ENCODE measurements around the gene ZSCAN9. TPM values are rescaled to one million over a fixed set of nuclear protein-coding genes. Genes with fewer than 3 reads are reported as not detected.

The ZSCAN9 gene
- 16.6 TPM for total RNA-seq

GRCh38 chr6:28225056-28225834 is at the start of gene ZSCAN9:
TSS of gene ZSCAN9 (plus strand) at chr6:28225275. CDS start at chr6:28227085, 1,810 bp downstream.

DNA sequence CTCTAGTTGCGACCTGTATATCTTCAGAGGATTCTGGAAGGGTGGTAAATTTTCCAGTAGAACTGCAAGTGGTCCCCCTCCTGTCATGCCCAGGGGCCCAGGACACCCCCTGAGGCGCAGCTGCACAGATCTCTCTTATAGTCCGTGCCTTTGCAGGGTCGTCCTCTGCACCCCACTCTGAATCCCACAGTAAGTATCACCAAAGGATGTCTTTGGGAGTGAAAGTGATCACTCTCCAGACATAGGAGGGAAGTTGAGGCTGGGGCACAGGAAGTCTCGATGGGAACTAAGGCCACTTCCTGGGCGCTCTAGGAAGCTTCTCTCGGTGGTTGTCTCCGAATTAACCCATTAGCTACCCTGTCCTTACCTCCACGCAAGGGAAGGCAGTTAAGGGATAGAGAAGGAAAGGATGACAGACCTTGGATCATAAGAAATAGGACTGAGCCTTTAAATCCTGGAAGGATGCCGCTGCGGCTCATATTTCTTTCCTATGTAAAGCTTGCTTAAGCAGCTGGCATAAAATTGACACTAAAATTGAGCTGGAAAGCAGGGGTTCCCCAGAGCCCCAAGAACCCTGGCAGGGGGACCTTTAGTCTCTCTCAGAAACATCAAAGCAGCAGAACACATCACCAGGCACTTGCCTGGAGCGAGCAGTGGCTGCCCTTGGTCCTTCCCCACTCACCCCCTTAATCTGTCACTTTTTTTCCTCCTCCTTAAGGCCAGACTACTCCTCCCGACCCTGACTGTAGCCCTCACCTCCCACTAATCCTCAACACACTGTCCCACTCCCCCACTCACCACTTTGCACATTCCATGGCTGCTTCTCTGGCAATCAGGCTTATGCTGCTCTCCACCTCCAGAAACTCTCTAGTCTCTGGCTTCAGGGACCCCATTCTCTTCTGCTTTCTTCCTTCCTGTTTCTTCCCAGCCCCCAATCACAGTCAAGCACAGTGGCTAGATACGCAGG is 27.2 kb downstream of the ZSCAN9 start, which contains the start of gene ZKSCAN4:
TSS of gene ZKSCAN4 (minus strand) at position 261 of the 967 bp plus-strand sequence. CDS start 289 bp downstream, outside the sequence.

GRCh38 chr6:28258877-28259777 is 34.1 kb downstream of the ZSCAN9 start, which contains the start of gene NKAPL:
TSS of gene NKAPL (plus strand) at chr6:28259297. CDS start at chr6:28259372, 75 bp downstream.

DNA sequence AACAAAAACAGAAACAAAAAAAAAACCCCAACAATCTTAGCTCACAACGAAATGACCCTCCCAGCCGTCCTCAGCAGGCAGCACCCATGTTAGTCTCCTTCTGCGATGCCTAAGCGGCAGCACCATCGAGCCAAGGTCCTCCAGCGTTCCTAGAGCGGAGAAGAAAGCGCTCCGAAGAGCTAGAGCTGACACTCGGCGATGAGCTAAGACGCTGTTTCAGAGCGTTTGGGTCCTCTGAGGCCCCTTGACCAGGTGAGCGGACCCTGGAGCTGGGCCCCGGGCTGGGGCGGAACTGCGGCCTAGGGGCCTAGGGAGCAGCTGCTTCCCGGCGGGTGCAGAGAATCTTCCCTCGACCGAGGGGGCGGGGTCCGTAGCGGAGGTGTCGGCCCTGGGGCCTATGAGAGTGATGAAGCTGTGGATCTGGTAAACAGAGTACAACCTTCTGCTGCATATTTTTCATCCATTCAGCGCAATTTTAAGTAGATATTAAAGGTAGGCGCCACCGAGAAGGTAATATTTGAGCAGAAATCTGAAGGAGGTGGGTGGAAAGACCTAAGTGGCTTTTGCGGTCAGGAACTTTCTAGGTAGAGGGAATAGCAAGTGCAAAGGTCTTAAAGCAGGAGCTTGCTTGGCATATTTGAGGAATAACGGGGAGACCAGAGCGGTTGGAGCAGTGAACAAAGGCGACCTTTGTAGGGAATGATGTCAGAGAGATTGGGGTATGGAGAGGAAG is 42.1 kb downstream of the ZSCAN9 start, which contains the start of gene ZSCAN26:
TSS of gene ZSCAN26 (plus strand) at position 182 of the 733 bp plus-strand sequence. CDS start 4,777 bp downstream, outside the sequence.

GRCh38 chr6:28281288-28282064 is 56.4 kb downstream of the ZSCAN9 start, which contains the start of gene PGBD1:
TSS of gene PGBD1 (plus strand) at chr6:28281572. CDS start at chr6:28283814, 2,242 bp downstream.

Other genes starting within 250 kb of the ZSCAN9 start
- gene ZNF165, start 144.7 kb upstream of the ZSCAN9 start, total RNA-seq, result 3.0 TPM
- gene ZSCAN16, start 100.7 kb upstream of the ZSCAN9 start, total RNA-seq, result 4.4 TPM
- gene ZKSCAN8, start 83.4 kb upstream of the ZSCAN9 start, total RNA-seq, result 31.7 TPM
- gene ZKSCAN4, start 27.0 kb downstream of the ZSCAN9 start, total RNA-seq, result 7.6 TPM
- 1.6 TPM for gene NKAPL, start 34.0 kb downstream of the ZSCAN9 start, total RNA-seq
- 31.0 TPM for gene ZSCAN26, start 41.9 kb downstream of the ZSCAN9 start, total RNA-seq
- gene PGBD1, start 56.3 kb downstream of the ZSCAN9 start, total RNA-seq, result 6.4 TPM
- gene ZSCAN31, start 110.9 kb downstream of the ZSCAN9 start, total RNA-seq, result 8.6 TPM
- gene ZKSCAN3, start 124.7 kb downstream of the ZSCAN9 start, total RNA-seq, result 8.6 TPM
- gene ZSCAN12, start 174.5 kb downstream of the ZSCAN9 start, total RNA-seq, result 9.8 TPM
- 13.2 TPM for gene ZSCAN23, start 218.2 kb downstream of the ZSCAN9 start, total RNA-seq

Measured in metanephros (tissue), 1 donor.